IPS-18c (cell line): ENCODE data around the gene CRYZL1.
"Not testable (repeated sequence)": the region's sequence is repeated elsewhere in the genome, so short reads cannot be mapped to it uniquely, and the experiment has no call there.

Experiments used
- H3K4me3 ChIP-seq: 2 replicates; pipeline ENCODE4 v1.7.0; 2013; ENCODE audit warnings: low read depth, mild to moderate bottlenecking, low read length, moderate library complexity; ENCODE audit not compliant: insufficient read depth
- H3K9me3 ChIP-seq: one replicate; pipeline ENCODE4 v1.6.1; 2013; ENCODE audit warnings: mild to moderate bottlenecking, low read length, moderate library complexity; ENCODE audit not compliant: control insufficient read depth, insufficient read depth

Gene CRYZL1

GRCh38 chr21:33645730-33646129 is 4.2 kb upstream of the CRYZL1 start:
- H3K9me3 ChIP-seq, result no peaks in the 10 kb centered on the region
- H3K4me3 ChIP-seq, result no peak overlapping the region

GRCh38 chr21:33644383-33645074 is 3.0 kb upstream of the CRYZL1 start:
- Histone ChIP-seq H3K9me3 (no peaks in the 10 kb centered on the region), H3K4me3 (no peak overlapping the region; the same call in 1 of the 2 replicates)

- Histone ChIP-seq H3K4me3 (peak overlapping the region; percentile 83), H3K9me3 (no peaks in the 10 kb centered on the region)
Observed at GRCh38 chr21:33643658-33644311, 2.2 kb upstream of the CRYZL1 start.

- Histone ChIP-seq H3K9me3 (no peaks in the 10 kb centered on the region), H3K4me3 (peak overlapping the region; percentile 83)
Observed at GRCh38 chr21:33642896-33643657, 1.5 kb upstream of the CRYZL1 start.

GRCh38 chr21:33642027-33642895 is 720 bp upstream of the CRYZL1 start, which contains the start of gene ITSN1:
Gene ITSN1, plus strand, starts transcription at chr21:33642501. Its CDS starts 76,328 bp downstream, at chr21:33718829.
- H3K4me3 ChIP-seq, result peak within 1 kb of the TSS; percentile 86
- no peaks in the 10 kb centered on the region for H3K9me3 ChIP-seq

- Histone ChIP-seq H3K9me3 (no peaks in the 10 kb centered on the region), H3K4me3 (peak overlapping the region; percentile 86)
Observed at GRCh38 chr21:33640697-33641351, 717 bp downstream of the CRYZL1 start.

GRCh38 chr21:33634254-33634653 is 7.3 kb downstream of the CRYZL1 start:
- Histone ChIP-seq H3K9me3 (peaks cover 2% of the 10 kb centered on the region), H3K4me3 (no peak overlapping the region)

GRCh38 chr21:33626151-33626550 is 15.4 kb downstream of the CRYZL1 start:
- H3K9me3 ChIP-seq, H3K4me3 ChIP-seq: not testable (repeated sequence)

- Histone ChIP-seq H3K9me3 (no peaks in the 10 kb centered on the region), H3K4me3 (no peak overlapping the region)
Observed at GRCh38 chr21:33622253-33622652, 19.3 kb downstream of the CRYZL1 start.

GRCh38 chr21:33619726-33620125 is 21.8 kb downstream of the CRYZL1 start:
- Histone ChIP-seq H3K9me3 (no peaks in the 10 kb centered on the region), H3K4me3 (no peak overlapping the region)

GRCh38 chr21:33618407-33618806 is 23.1 kb downstream of the CRYZL1 start:
- Histone ChIP-seq H3K4me3 (no peak overlapping the region), H3K9me3 (no peaks in the 10 kb centered on the region)

GRCh38 chr21:33617565-33617964 is 24.0 kb downstream of the CRYZL1 start:
- not testable (repeated sequence) for H3K9me3 ChIP-seq, H3K4me3 ChIP-seq

- H3K9me3 ChIP-seq, result no peaks in the 10 kb centered on the region
- no peak overlapping the region for H3K4me3 ChIP-seq
Observed at GRCh38 chr21:33611006-33611744, 30.4 kb downstream of the CRYZL1 start.

GRCh38 chr21:33608559-33608958 is 33.0 kb downstream of the CRYZL1 start:
- Histone ChIP-seq H3K4me3 (no peak overlapping the region), H3K9me3 (no peaks in the 10 kb centered on the region)

- H3K4me3 ChIP-seq, result no peak overlapping the region
- H3K9me3 ChIP-seq, result no peaks in the 10 kb centered on the region
Observed at GRCh38 chr21:33598051-33598450, 43.5 kb downstream of the CRYZL1 start.
